ENCODE data around the gene TNS1. TPM values are rescaled to one million over a fixed set of nuclear protein-coding genes. Genes with fewer than 3 reads are reported as not detected.

Gene TNS1
- total RNA-seq, 1 donor from 2014 or later: 227 TPM

DNA sequence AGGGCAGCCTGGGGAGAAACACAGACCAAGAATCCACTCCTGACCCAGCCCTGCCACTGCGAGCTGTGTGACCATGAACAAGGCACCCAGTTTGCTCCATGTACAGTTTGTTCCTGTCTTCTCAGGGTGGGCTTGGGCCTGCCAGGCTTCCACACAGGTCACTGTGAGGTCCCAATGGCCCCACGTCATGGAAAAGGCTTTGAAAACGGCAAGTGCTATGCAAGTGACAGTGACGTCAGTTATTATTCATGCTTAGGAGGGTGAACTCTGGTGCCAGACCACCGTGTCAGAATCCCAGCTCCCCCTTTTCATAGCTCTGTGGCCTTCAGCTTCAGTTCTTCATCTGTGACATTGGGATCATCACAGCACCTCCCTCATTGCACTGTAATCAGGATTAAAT, 87.1 kb downstream of the TNS1 start:
- TF ChIP-seq, protein P1, sequence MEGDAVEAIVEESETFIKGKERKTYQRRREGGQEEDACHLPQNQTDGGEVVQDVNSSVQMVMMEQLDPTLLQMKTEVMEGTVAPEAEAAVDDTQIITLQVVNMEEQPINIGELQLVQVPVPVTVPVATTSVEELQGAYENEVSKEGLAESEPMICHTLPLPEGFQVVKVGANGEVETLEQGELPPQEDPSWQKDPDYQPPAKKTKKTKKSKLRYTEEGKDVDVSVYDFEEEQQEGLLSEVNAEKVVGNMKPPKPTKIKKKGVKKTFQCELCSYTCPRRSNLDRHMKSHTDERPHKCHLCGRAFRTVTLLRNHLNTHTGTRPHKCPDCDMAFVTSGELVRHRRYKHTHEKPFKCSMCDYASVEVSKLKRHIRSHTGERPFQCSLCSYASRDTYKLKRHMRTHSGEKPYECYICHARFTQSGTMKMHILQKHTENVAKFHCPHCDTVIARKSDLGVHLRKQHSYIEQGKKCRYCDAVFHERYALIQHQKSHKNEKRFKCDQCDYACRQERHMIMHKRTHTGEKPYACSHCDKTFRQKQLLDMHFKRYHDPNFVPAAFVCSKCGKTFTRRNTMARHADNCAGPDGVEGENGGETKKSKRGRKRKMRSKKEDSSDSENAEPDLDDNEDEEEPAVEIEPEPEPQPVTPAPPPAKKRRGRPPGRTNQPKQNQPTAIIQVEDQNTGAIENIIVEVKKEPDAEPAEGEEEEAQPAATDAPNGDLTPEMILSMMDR (IDR thresholded peaks at IDR 0.05): no peak
- H3K27me3 Mint-ChIP-seq (ENCODE audit: low read depth): no peaks in the 10 kb centered on the region
- DNase-seq (ENCODE audit: low spot score): no peak
- peaks cover 16% of the 10 kb centered on the region for H3K36me3 Mint-ChIP-seq (ENCODE audit: low read depth)
- no peaks in the 10 kb centered on the region for H3K9me3 Mint-ChIP-seq (ENCODE audit: low read depth)
- peaks cover 90% of the 10 kb centered on the region for H3K4me1 Mint-ChIP-seq (ENCODE audit: low read depth)
- H3K27ac Mint-ChIP-seq (ENCODE audit: unreplicated experiment): no peak overlapping the region
- H3K4me3 Mint-ChIP-seq (ENCODE audit: unreplicated experiment): no peak overlapping the region

GRCh38 chr2:217914878-217915277, 87.9 kb downstream of the TNS1 start:
- Mint-ChIP-seq H3K27ac (ENCODE audit: unreplicated experiment) (no peak overlapping the region), H3K27me3 (ENCODE audit: low read depth) (no peaks in the 10 kb centered on the region), H3K36me3 (ENCODE audit: low read depth) (peaks cover 16% of the 10 kb centered on the region), H3K4me1 (ENCODE audit: low read depth) (peaks cover 90% of the 10 kb centered on the region), H3K9me3 (ENCODE audit: low read depth) (no peaks in the 10 kb centered on the region), H3K4me3 (ENCODE audit: unreplicated experiment) (no peak overlapping the region)
- DNase-seq (ENCODE audit: low spot score): no peak
- TF ChIP-seq, protein P1 (IDR thresholded peaks at IDR 0.05): no peak

DNA sequence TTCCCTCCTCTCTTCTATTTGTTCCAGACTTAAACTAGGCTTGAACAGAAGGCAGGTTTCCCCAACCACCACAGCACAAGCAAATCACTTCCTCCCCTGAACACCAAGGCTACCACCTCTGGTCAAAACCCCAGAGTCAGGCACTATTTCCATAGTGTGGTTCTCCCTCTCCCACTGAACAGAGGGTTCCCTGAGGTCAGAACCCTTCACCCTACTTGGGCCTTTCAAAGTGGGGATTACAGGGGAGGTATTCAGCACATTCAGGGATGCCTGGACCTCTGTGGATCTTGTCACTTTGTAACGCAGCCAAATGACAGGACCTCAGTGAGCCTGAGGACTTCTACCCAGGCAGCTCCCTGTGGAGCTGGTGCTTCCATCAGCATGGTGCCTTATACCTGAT, 88.7 kb downstream of the TNS1 start:
- DNase-seq (ENCODE audit: low spot score): no peak
- TF ChIP-seq, protein P1 (IDR thresholded peaks at IDR 0.05): no peak
- no peaks in the 10 kb centered on the region for H3K27me3 Mint-ChIP-seq (ENCODE audit: low read depth)
- peaks cover 90% of the 10 kb centered on the region for H3K4me1 Mint-ChIP-seq (ENCODE audit: low read depth)
- no peaks in the 10 kb centered on the region for H3K9me3 Mint-ChIP-seq (ENCODE audit: low read depth)
- H3K36me3 Mint-ChIP-seq (ENCODE audit: low read depth): peaks cover 16% of the 10 kb centered on the region
- H3K4me3 Mint-ChIP-seq (ENCODE audit: unreplicated experiment): no peak overlapping the region
- peak overlapping the region; percentile 78 for H3K27ac Mint-ChIP-seq (ENCODE audit: unreplicated experiment)

GRCh38 chr2:217913436-217913835, 89.4 kb downstream of the TNS1 start:
- no peak overlapping the region for H3K4me3 Mint-ChIP-seq (ENCODE audit: unreplicated experiment)
- TF ChIP-seq, protein P1 (IDR thresholded peaks at IDR 0.05): no peak
- H3K27ac Mint-ChIP-seq (ENCODE audit: unreplicated experiment): peak overlapping the region; percentile 78
- H3K9me3 Mint-ChIP-seq (ENCODE audit: low read depth): no peaks in the 10 kb centered on the region
- no peak for DNase-seq (ENCODE audit: low spot score)
- H3K36me3 Mint-ChIP-seq (ENCODE audit: low read depth): peaks cover 16% of the 10 kb centered on the region
- H3K4me1 Mint-ChIP-seq (ENCODE audit: low read depth): peaks cover 84% of the 10 kb centered on the region
- H3K27me3 Mint-ChIP-seq (ENCODE audit: low read depth): no peaks in the 10 kb centered on the region

GRCh38 chr2:217912098-217913024, 90.4 kb downstream of the TNS1 start:
- DNase-seq (ENCODE audit: low spot score): no peak
- peaks cover 85% of the 10 kb centered on the region for H3K4me1 Mint-ChIP-seq (ENCODE audit: low read depth)
- no peaks in the 10 kb centered on the region for H3K9me3 Mint-ChIP-seq (ENCODE audit: low read depth)
- TF ChIP-seq, protein P1 (IDR thresholded peaks at IDR 0.05): no peak
- peak overlapping the region; percentile 68 for H3K27ac Mint-ChIP-seq (ENCODE audit: unreplicated experiment)
- no peak overlapping the region for H3K4me3 Mint-ChIP-seq (ENCODE audit: unreplicated experiment)
- H3K27me3 Mint-ChIP-seq (ENCODE audit: low read depth): no peaks in the 10 kb centered on the region
- H3K36me3 Mint-ChIP-seq (ENCODE audit: low read depth): peaks cover 19% of the 10 kb centered on the region
